KMS-11 (cell line): ENCODE data around the gene CAMK2D.

Experiments
- H2AFZ ChIP-seq: fragments of 200-600 bp; sonication (generic); 2 replicates; pipeline ENCODE4 v1.6.1; 2016; ENCODE audit warnings: antibody characterized with exemption, mixed run types, low read depth
- H3K27ac ChIP-seq: fragments of 200-600 bp; sonication (generic); 2 replicates; pipeline ENCODE4 v1.6.1; 2016; ENCODE audit warnings: mild to moderate bottlenecking, mixed run types
- H3K27me3 ChIP-seq: fragments of 200-600 bp; sonication (generic); 2 replicates; pipeline ENCODE4 v1.6.1; 2017; ENCODE audit warnings: mild to moderate bottlenecking, low read depth, mixed run types, moderate library complexity; ENCODE audit not compliant: insufficient read depth
- H3K36me3 ChIP-seq: fragments of 200-600 bp; sonication (generic); 2 replicates; pipeline ENCODE4 v1.6.1; 2017; ENCODE audit warnings: mild to moderate bottlenecking, mixed run types; ENCODE audit not compliant: insufficient read depth
- H3K4me1 ChIP-seq: fragments of 200-600 bp; sonication (generic); 2 replicates; pipeline ENCODE4 v1.6.1; 2016; ENCODE audit warnings: mild to moderate bottlenecking, low read depth, mixed run types; ENCODE audit not compliant: poor library complexity, severe bottlenecking
- H3K4me2 ChIP-seq: fragments of 200-600 bp; sonication (generic); 2 replicates; pipeline ENCODE4 v1.7.0; 2016; ENCODE audit warnings: mild to moderate bottlenecking, mixed run types
- H3K4me3 ChIP-seq: fragments of 200-600 bp; sonication (generic); IDR thresholded peaks from 2 replicates; pipeline ENCODE4 v1.6.1; 2017; ENCODE audit warnings: low read depth, low read length, mixed read lengths; ENCODE audit not compliant: insufficient read depth
- H3K79me2 ChIP-seq: fragments of 200-600 bp; sonication (generic); 2 replicates; pipeline ENCODE4 v1.6.1; 2016; ENCODE audit warnings: low read depth, mixed run types; ENCODE audit not compliant: insufficient read depth
- H3K9ac ChIP-seq: fragments of 200-600 bp; sonication (generic); 2 replicates; pipeline ENCODE4 v1.6.1; 2016; ENCODE audit warnings: mild to moderate bottlenecking, mixed run types
- H4K20me1 ChIP-seq: fragments of 200-600 bp; sonication (generic); 2 replicates; pipeline ENCODE4 v1.6.1; 2016; ENCODE audit warnings: mild to moderate bottlenecking, mixed run types; ENCODE audit not compliant: insufficient read depth
- CTCF ChIP-seq: fragments of 200-600 bp; sonication (generic); conservative IDR thresholded peaks from 2 replicates; pipeline ENCODE4 v1.6.1; 2017; ENCODE audit warnings: low read depth, mild to moderate bottlenecking, antibody characterized with exemption, low read length, moderate library complexity, mixed read lengths

Gene CAMK2D

GRCh38 chr4:113593400-113594230 lies 167.9 kb downstream of the CAMK2D start:
- Histone ChIP-seq H2AFZ (no peak overlapping the region), H3K36me3 (no peaks in the 10 kb centered on the region), H3K79me2 (no peaks in the 10 kb centered on the region), H3K4me3 (no peak overlapping the region), H3K27ac (no peak overlapping the region), H3K9ac (no peak overlapping the region), H4K20me1 (no peaks in the 10 kb centered on the region), H3K4me2 (no peak overlapping the region), H3K4me1 (peaks cover 23% of the 10 kb centered on the region), H3K27me3 (no peaks in the 10 kb centered on the region)
- no peak for TF ChIP-seq CTCF

- Histone ChIP-seq H3K4me2 (no peak overlapping the region), H3K4me3 (no peak overlapping the region), H3K27ac (no peak overlapping the region), H3K4me1 (peaks cover 23% of the 10 kb centered on the region), H3K79me2 (no peaks in the 10 kb centered on the region), H2AFZ (no peak overlapping the region), H3K27me3 (no peaks in the 10 kb centered on the region), H3K9ac (no peak overlapping the region), H3K36me3 (no peaks in the 10 kb centered on the region), H4K20me1 (no peaks in the 10 kb centered on the region)
- TF ChIP-seq CTCF: no peak
Observed at GRCh38 chr4:113591982-113592381, 169.6 kb downstream of the CAMK2D start.

GRCh38 chr4:113588895-113589668 lies 172.5 kb downstream of the CAMK2D start:
- no peak overlapping the region for H3K27ac ChIP-seq
- H4K20me1 ChIP-seq: no peaks in the 10 kb centered on the region
- TF ChIP-seq CTCF: no peak
- H3K4me2 ChIP-seq: no peak overlapping the region
- H3K27me3 ChIP-seq: no peaks in the 10 kb centered on the region
- H3K4me1 ChIP-seq: peaks cover 36% of the 10 kb centered on the region
- H3K36me3 ChIP-seq: no peaks in the 10 kb centered on the region
- no peak overlapping the region for H2AFZ ChIP-seq
- no peak overlapping the region for H3K9ac ChIP-seq
- no peaks in the 10 kb centered on the region for H3K79me2 ChIP-seq
- no peak overlapping the region for H3K4me3 ChIP-seq

GRCh38 chr4:113587640-113588275 lies 173.8 kb downstream of the CAMK2D start:
- peaks cover 31% of the 10 kb centered on the region for H3K4me1 ChIP-seq
- H3K9ac ChIP-seq: no peak overlapping the region
- no peaks in the 10 kb centered on the region for H3K36me3 ChIP-seq
- no peak overlapping the region for H3K4me3 ChIP-seq
- no peaks in the 10 kb centered on the region for H3K27me3 ChIP-seq
- H2AFZ ChIP-seq: no peak overlapping the region
- no peaks in the 10 kb centered on the region for H4K20me1 ChIP-seq
- H3K27ac ChIP-seq: no peak overlapping the region
- H3K79me2 ChIP-seq: no peaks in the 10 kb centered on the region
- no peak overlapping the region for H3K4me2 ChIP-seq
- no peak for TF ChIP-seq CTCF
